Spleen (tissue), 11 donors: ENCODE data around the gene ABCC10. TPM values are rescaled to one million over a fixed set of nuclear protein-coding genes. Genes with fewer than 3 reads are reported as not detected.

Experiments used
- DNase-seq: peaks from one replicate; pipeline ENCODE4 v3.0.0-alpha.2; 2020
- H3K27ac ChIP-seq, 8 donors: fragments of 200-600 bp; sonication (generic) in 7 of 8; 1 replicate in 4 of 8; 2 replicates in 4 of 8; pipeline versions ENCODE4 v1.5.0 to v1.8.0; 2016 to 2021; ENCODE audit warnings: inconsistent platforms in 4 of 8, mild to moderate bottlenecking in 4 of 8, moderate library complexity in 1 of 8
- H3K27me3 ChIP-seq, 7 donors: fragments of 200-600 bp; sonication (generic) in 6 of 7; replicated peaks in 1 of 7; 1 replicate in 4 of 7; 2 replicates in 3 of 7; pipeline versions ENCODE4 v1.5.0 to v1.8.0; 2016 to 2021; ENCODE audit warnings: inconsistent platforms in 3 of 7, mild to moderate bottlenecking in 1 of 7
- H3K36me3 ChIP-seq, 6 donors: fragments of 200-600 bp; sonication (generic) in 5 of 6; 1 replicate in 4 of 6; 2 replicates in 2 of 6; pipeline versions ENCODE4 v1.5.0 to v1.8.0; 2016 to 2021; ENCODE audit warnings: inconsistent platforms in 2 of 6
- H3K4me1 ChIP-seq, 6 donors: fragments of 200-600 bp; sonication (generic) in 5 of 6; 1 replicate in 3 of 6; 2 replicates in 3 of 6; pipeline versions ENCODE4 v1.5.0 to v1.8.0; 2016 to 2021; ENCODE audit warnings: inconsistent platforms in 3 of 6
- H3K4me3 ChIP-seq, 8 donors: fragments of 200-600 bp; sonication (generic) in 7 of 8; 1 replicate in 4 of 8; 2 replicates in 4 of 8; pipeline versions ENCODE4 v1.5.0 to v1.8.0; 2016 to 2021; ENCODE audit warnings: inconsistent platforms in 4 of 8, mild to moderate bottlenecking in 4 of 8, moderate library complexity in 2 of 8
- H3K9me3 ChIP-seq, 8 donors: fragments of 200-600 bp; sonication (generic) in 7 of 8; 1 replicate in 4 of 8; 2 replicates in 4 of 8; pipeline versions ENCODE4 v1.5.0 to v1.8.0; 2016 to 2021; ENCODE audit warnings: inconsistent platforms in 4 of 8
- CTCF ChIP-seq, 11 experiments: fragments of 200-600 bp in 7 of 11; fragments of 450-650 bp in 4 of 11; sonication (generic) in 4 of 11; IDR thresholded peaks in 8 of 11; conservative IDR thresholded peaks in 3 of 11; 1 replicate in 7 of 11; 2 replicates in 4 of 11; pipeline versions ENCODE4 v1.4.0 to v1.8.0; 2016 to 2021; ENCODE audit warnings: antibody characterized with exemption in 11 of 11, inconsistent platforms in 4 of 11, mild to moderate bottlenecking in 1 of 11
- POLR2A ChIP-seq, 3 donors: fragments of 450-650 bp; IDR thresholded peaks; one replicate each; pipeline ENCODE4 v1.5.1; 2017; ENCODE audit warnings: antibody characterized with exemption in 3 of 3, mild to moderate bottlenecking in 1 of 3
- POLR2AphosphoS5 ChIP-seq, 3 donors: sonication (generic); formaldehyde crosslinking; IDR thresholded peaks; one replicate each; pipeline ENCODE4 v1.5.1; 2017; ENCODE audit warnings: antibody characterized with exemption in 3 of 3
- WGBS, 5 donors: extraction: QIAGEN DNeasy Blood & Tissue Kit in 3 of 5; methylation state at CpG; one replicate each; pipeline versions ENCODE4 v1.1.5 to v1.1.7; 2013 to 2018; 5-methylcytosine and 5-hydroxymethylcytosine counted together
- intact Hi-C: fragments of 100-400 bp; cut with DNase I; formaldehyde crosslinking; loops from one replicate; pipeline ENCODE4 v1.15.0; 2023; ENCODE audit warnings: low total_unique reads
- polyA plus RNA-seq, 3 donors: library from polyadenylated mRNA; stranded (reverse); fragments of 200-250 nt; gene quantifications; one replicate each; pipeline ENCODE4 v1.2.1, GENCODE V29; 2013
- total RNA-seq, 7 donors: library from RNA; depleted of rRNA in 3 of 7; stranded (reverse); fragments of >200 nt in 3 of 7; fragmentation: NEBNext Ultra II Directional in 4 of 7; extraction: Animal tissue kit (Norgen Biotek cat#: 25700) in 4 of 7; gene quantifications; one replicate each; pipeline versions ENCODE4 v1.1.0 to v1.2.1, GENCODE V29; 2016 to 2021
- donor health status: healthy with polysubstance abuse.
- donor health status: DM: no; HTN: no; CAD: no; lungs with moderate emphysema.
- donor health status: DM: no; HTN: no; CAD: no.
- donor health status: Bipolar disorder and iron deficiency.
- donor health status: healthy.
- donor health status: DM: no; HTN: no; CAD: no.
- donor health status: DM: yes; HTN: yes; CAD: no.

ABCC10 gene
- total and polyA plus RNA-seq, 10 donors: 13.1 to 52.6 (median 31.6) TPM

DNA sequence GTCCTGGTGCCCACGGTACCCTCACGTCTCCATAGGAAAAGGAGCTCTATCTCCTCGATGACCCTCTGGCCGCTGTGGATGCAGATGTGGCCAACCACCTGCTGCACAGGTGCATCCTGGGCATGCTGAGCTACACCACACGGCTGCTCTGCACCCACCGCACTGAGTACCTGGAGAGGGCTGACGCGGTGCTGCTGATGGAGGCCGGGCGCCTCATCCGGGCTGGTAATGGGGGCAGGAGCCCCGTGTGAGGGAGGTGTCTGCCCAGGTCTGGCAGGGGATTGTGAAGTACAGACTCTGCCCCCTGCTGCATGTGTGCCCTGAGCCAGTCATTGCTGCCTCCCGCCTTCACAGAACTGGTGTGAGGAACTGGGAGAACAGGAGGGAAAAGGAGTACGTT lies 15.6 kb downstream of the ABCC10 start:
- H3K27me3 ChIP-seq: no peaks in the 10 kb centered on the region
- intact Hi-C loops: no loop called here
- peaks cover 0 to 8% (median 0%) of the 10 kb centered on the region in 6 donors for H3K4me1 ChIP-seq
- TF ChIP-seq POLR2AphosphoS5 (IDR thresholded peaks at IDR 0.05) (peak in 1 of 3 donors; percentile 17), POLR2A (IDR thresholded peaks at IDR 0.05) (no peak), CTCF (IDR thresholded peaks at IDR 0.05 in 8 of 11, conservative IDR thresholded peaks at IDR 0.05 in 3 of 11) (no peak)
- H3K36me3 ChIP-seq: peaks cover 0 to 100% (median 85%) of the 10 kb centered on the region in 6 donors
- H3K9me3 ChIP-seq: no peaks in the 10 kb centered on the region
- H3K4me3 ChIP-seq: no peak overlapping the region
- no peak for DNase-seq
- H3K27ac ChIP-seq: no peak overlapping the region
- 92 to 97% (median 92%) methylated on average over 8 to 14 of the region's 14 CpGs for WGBS, 5 donors

DNA sequence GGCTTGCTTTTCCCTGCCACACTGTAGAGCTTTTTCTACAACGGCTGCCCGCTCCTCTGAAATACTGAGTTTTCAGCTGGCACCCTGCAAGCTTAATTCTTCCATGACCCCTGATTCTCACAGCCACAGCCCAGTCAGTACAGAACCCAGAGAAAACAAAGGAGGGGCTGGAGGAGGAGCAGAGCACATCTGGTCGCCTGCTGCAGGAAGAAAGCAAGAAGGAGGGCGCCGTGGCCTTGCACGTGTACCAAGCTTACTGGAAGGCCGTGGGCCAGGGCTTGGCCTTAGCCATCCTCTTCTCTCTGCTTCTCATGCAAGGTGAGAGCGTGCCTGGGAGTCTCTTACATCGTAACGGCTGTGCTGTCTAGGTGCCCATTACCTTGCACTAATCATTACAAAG lies 16.7 kb downstream of the ABCC10 start:
- no peak overlapping the region for H3K4me3 ChIP-seq
- no peak for DNase-seq
- no peak for TF ChIP-seq POLR2AphosphoS5 (IDR thresholded peaks at IDR 0.05)
- TF ChIP-seq CTCF (IDR thresholded peaks at IDR 0.05 in 8 of 11, conservative IDR thresholded peaks at IDR 0.05 in 3 of 11): no peak
- no peak for TF ChIP-seq POLR2A (IDR thresholded peaks at IDR 0.05)
- peaks cover 0 to 100% (median 84%) of the 10 kb centered on the region in 6 donors for H3K36me3 ChIP-seq
- WGBS, 5 donors: 83 to 90% (median 86%) methylated on average over 10 of the region's 10 CpGs
- intact Hi-C loops: no loop called here
- H3K9me3 ChIP-seq: no peaks in the 10 kb centered on the region
- H3K27ac ChIP-seq: no peak overlapping the region
- no peaks in the 10 kb centered on the region for H3K27me3 ChIP-seq
- peaks cover 0 to 8% (median 0%) of the 10 kb centered on the region in 6 donors for H3K4me1 ChIP-seq

DNA sequence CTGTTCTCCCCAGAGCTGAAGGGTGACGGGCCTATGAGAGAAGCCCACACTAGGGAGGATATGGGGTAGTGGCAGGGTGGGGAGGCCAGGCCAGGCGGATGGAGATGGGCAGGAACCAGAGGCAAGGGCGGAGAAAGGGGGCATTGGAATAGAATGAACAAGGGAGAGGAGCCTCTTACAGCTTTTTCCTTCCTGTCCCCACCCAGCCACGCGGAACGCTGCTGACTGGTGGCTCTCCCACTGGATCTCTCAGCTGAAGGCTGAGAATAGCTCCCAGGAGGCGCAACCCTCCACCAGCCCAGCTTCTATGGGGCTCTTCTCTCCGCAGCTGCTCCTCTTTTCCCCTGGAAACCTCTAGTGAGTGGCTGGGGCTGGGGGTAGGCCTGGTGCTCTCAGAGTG lies 17.2 kb downstream of the ABCC10 start:
- no peak overlapping the region for H3K27ac ChIP-seq
- no peaks in the 10 kb centered on the region for H3K27me3 ChIP-seq
- TF ChIP-seq POLR2A (IDR thresholded peaks at IDR 0.05) (no peak), CTCF (IDR thresholded peaks at IDR 0.05 in 8 of 11, conservative IDR thresholded peaks at IDR 0.05 in 3 of 11) (no peak), POLR2AphosphoS5 (IDR thresholded peaks at IDR 0.05) (no peak)
- intact Hi-C loops: no loop called here
- no peak overlapping the region for H3K4me3 ChIP-seq
- peaks cover 0 to 100% (median 85%) of the 10 kb centered on the region in 6 donors for H3K36me3 ChIP-seq
- WGBS, 5 donors: 73 to 86% (median 76%) methylated on average over 8 of the region's 8 CpGs
- H3K4me1 ChIP-seq: peaks cover 0 to 8% (median 0%) of the 10 kb centered on the region in 6 donors
- no peak for DNase-seq
- no peaks in the 10 kb centered on the region for H3K9me3 ChIP-seq

- Histone ChIP-seq H3K27me3 (no peaks in the 10 kb centered on the region), H3K27ac (no peak overlapping the region), H3K4me1 (peaks cover 0 to 8% (median 0%) of the 10 kb centered on the region in 6 donors), H3K9me3 (no peaks in the 10 kb centered on the region), H3K4me3 (no peak overlapping the region), H3K36me3 (peaks cover 0 to 100% (median 90%) of the 10 kb centered on the region in 6 donors)
- 89 to 94% (median 94%) methylated on average over 16 of the region's 16 CpGs for WGBS, 5 donors
- no peak for TF ChIP-seq CTCF (IDR thresholded peaks at IDR 0.05 in 8 of 11, conservative IDR thresholded peaks at IDR 0.05 in 3 of 11)
- TF ChIP-seq POLR2AphosphoS5 (IDR thresholded peaks at IDR 0.05): no peak
- TF ChIP-seq POLR2A (IDR thresholded peaks at IDR 0.05): no peak
- DNase-seq: no peak
- intact Hi-C loops: no loop called here
Measured at GRCh38 chr6:43445576-43445975, 18.2 kb downstream of the ABCC10 start.
